GM12878 (cell line): ENCODE results near the gene ZNF234. TPM values are rescaled to one million over a fixed set of nuclear protein-coding genes. Genes with fewer than 3 reads are reported as not detected.

Experiments
- BCL11A ChIP-seq: IDR thresholded peaks from 2 replicates; pipeline ENCODE4 v1.6.1; 2011; ENCODE audit warnings: low read depth, low read length
- CTCF ChIP-seq, 3 experiments: IDR thresholded peaks in 2 of 3; conservative IDR thresholded peaks in 1 of 3; 2 replicates each; pipeline ENCODE4 v1.5.1; 2011; ENCODE audit warnings: low read depth in 3 of 3, low read length in 3 of 3, mild to moderate bottlenecking in 3 of 3, control low read depth in 2 of 3, moderate library complexity in 2 of 3, inconsistent platforms in 1 of 3, mixed read lengths in 1 of 3; ENCODE audit not compliant: control insufficient read depth in 2 of 3, insufficient read depth in 1 of 3; ENCODE audit errors: extremely low read depth in 1 of 3
- IRF5 ChIP-seq: fragments of 450-650 bp; IDR thresholded peaks from 2 replicates; pipeline ENCODE4 v1.6.1; 2017; ENCODE audit warnings: borderline replicate concordance
- JUND ChIP-seq: IDR thresholded peaks from 2 replicates; pipeline ENCODE4 v1.6.1; 2012; ENCODE audit warnings: low read depth, mild to moderate bottlenecking, low read length, improper control_type of control experiment, moderate library complexity
- MAX ChIP-seq: IDR thresholded peaks from 2 replicates; pipeline ENCODE4 v1.6.1; 2012; ENCODE audit warnings: low read depth, low read length, improper control_type of control experiment
- MYC ChIP-seq: IDR thresholded peaks from 2 replicates; pipeline ENCODE4 v1.6.1; 2011; ENCODE audit warnings: mild to moderate bottlenecking, low read length, moderate library complexity, inconsistent platforms; ENCODE audit not compliant: insufficient read depth, insufficient replicate concordance, insufficient read length, severe bottlenecking
- NRF1 ChIP-seq: conservative IDR thresholded peaks from 2 replicates; pipeline ENCODE4 v1.6.1; 2011; ENCODE audit warnings: mild to moderate bottlenecking, low read depth, low read length, improper control_type of control experiment
- PBX3 ChIP-seq: IDR thresholded peaks from 2 replicates; pipeline ENCODE4 v1.6.1; 2011; ENCODE audit warnings: mild to moderate bottlenecking, low read depth, low read length, moderate library complexity; ENCODE audit not compliant: insufficient replicate concordance
- PKNOX1 ChIP-seq: fragments of 450-650 bp; IDR thresholded peaks from 2 replicates; pipeline ENCODE4 v1.6.1; 2016; ENCODE audit warnings: mild to moderate bottlenecking
- REST ChIP-seq: IDR thresholded peaks from 2 replicates; pipeline ENCODE4 v1.6.1; 2012; ENCODE audit warnings: mild to moderate bottlenecking, low read depth, low read length
- RFX5 ChIP-seq: IDR thresholded peaks from 2 replicates; pipeline ENCODE4 v1.6.1; 2011; ENCODE audit warnings: low read depth, low read length, improper control_type of control experiment
- SIN3A ChIP-seq: IDR thresholded peaks from 2 replicates; pipeline ENCODE4 v1.6.1; 2012; ENCODE audit warnings: low read depth, low read length, improper control_type of control experiment
- SMARCA5 ChIP-seq: fragments of 450-650 bp; IDR thresholded peaks from 2 replicates; pipeline ENCODE4 v1.6.1; 2017; ENCODE audit warnings: mild to moderate bottlenecking
- SREBF1 ChIP-seq: IDR thresholded peaks from 2 replicates; pipeline ENCODE4 v1.6.1; 2012; ENCODE audit warnings: mild to moderate bottlenecking, low read length
- WRNIP1 ChIP-seq: IDR thresholded peaks from 2 replicates; pipeline ENCODE4 v1.6.1; 2011; ENCODE audit warnings: low read depth, low read length, improper control_type of control experiment, borderline replicate concordance
- YBX1 ChIP-seq: fragments of 450-650 bp; IDR thresholded peaks from 2 replicates; pipeline ENCODE4 v1.6.1; 2016; ENCODE audit warnings: antibody characterized with exemption
- ZBED1 ChIP-seq: IDR thresholded peaks from 2 replicates; pipeline ENCODE4 v1.6.1; 2016; ENCODE audit warnings: borderline replicate concordance
- ZNF207 ChIP-seq: fragments of 450-650 bp; IDR thresholded peaks from 2 replicates; pipeline ENCODE4 v1.6.1; 2014; ENCODE audit warnings: antibody characterized with exemption, mild to moderate bottlenecking, borderline replicate concordance
- ZNF274 ChIP-seq: IDR thresholded peaks from one replicate; pipeline ENCODE4 v1.8.0; 2011; ENCODE audit not compliant: insufficient read length, insufficient read depth
- polyA plus RNA-seq, 11 experiments: library from polyadenylated mRNA; depleted of rRNA in 4 of 11; unstranded in 6 of 11; stranded (reverse) in 5 of 11; fragments of >200 nt; fragmentation: Nextera tagmentation in 4 of 11; fragmentation: Illumina TruSeq in 1 of 11; extraction: Ambion mirVana in 4 of 11; extraction: Trizol in 1 of 11; gene quantifications; 1 replicate in 1 of 11; 2 replicates in 10 of 11; pipeline versions ENCODE4 v1.2.1 to v1.2.3, GENCODE V29; 2011 to 2016; ENCODE audit warnings: inconsistent platforms in 2 of 11, missing spikeins in 2 of 11, low read depth in 1 of 11
- total RNA-seq, 4 experiments: library from RNA; depleted of rRNA in 3 of 4; stranded (reverse); fragments of >200 nt in 3 of 4; fragmentation: Illumina TruSeq in 1 of 4; extraction: Trizol in 1 of 4; gene quantifications; 2 replicates each; pipeline versions ENCODE4 v1.2.1 to v1.2.3, GENCODE V29; 2013 to 2021

Gene ZNF234
- total and polyA plus RNA-seq, 10 of the 15 experiments (the other 5 are each of a cell fraction or from before 2014, with no cell fraction given): 2.7 to 10.5 (median 5.2) TPM

GRCh38 chr19:44141191-44142058, at the start of gene ZNF234 (continued):
- TF ChIP-seq IRF5: no peak
- TF ChIP-seq SMARCA5: peak; percentile 90
- no peak for TF ChIP-seq ZNF274
- TF ChIP-seq MYC: no peak
- no peak for TF ChIP-seq YBX1
- no peak for TF ChIP-seq JUND
- no peak; the same call in 1 of the 2 replicates for TF ChIP-seq SIN3A
- 0 out of 2 replicates have a peak, but pooled peaks have one; percentile 16 for TF ChIP-seq ZNF207
- peak; percentile 76 for TF ChIP-seq PKNOX1
- no peak for TF ChIP-seq NRF1
- no peak for TF ChIP-seq ZBED1
- TF ChIP-seq MAX: no peak; the same call in none of the 2 replicates
- peak; percentile 57 for TF ChIP-seq PBX3
- TF ChIP-seq WRNIP1: no peak
- peak in 1 of 3 experiments; percentile 10; a peak in 1 of 6 replicates for TF ChIP-seq CTCF (IDR thresholded peaks at IDR 0.05 in 2 of 3, conservative IDR thresholded peaks at IDR 0.05 in 1 of 3; ENCODE audit: control insufficient read depth in 2 of 3, extremely low read depth in 1 of 3, insufficient read depth in 1 of 3, low read depth in 3 of 3, low read length in 3 of 3)
- TF ChIP-seq SREBF1: peak; percentile 7; the same call in 1 of the 2 replicates
- TF ChIP-seq RFX5: no peak
- no peak for TF ChIP-seq REST
- no peak for TF ChIP-seq BCL11A
